ENCODE measurements around the gene SPNS1. TPM values are rescaled to one million over a fixed set of nuclear protein-coding genes. Genes with fewer than 3 reads are reported as not detected.
"Not testable (repeated sequence)": the region's sequence is repeated elsewhere in the genome, so short reads cannot be mapped to it uniquely, and the experiment has no call there.

The SPNS1 gene
- polyA plus RNA-seq (2013, experiment 1 of 2) = 21.5 TPM
- polyA plus RNA-seq (2013, experiment 2 of 2) = 21.8 TPM

GRCh38 chr16:28974437-28975157 is at the start of gene SPNS1:
SPNS1 (plus strand) TSS chr16:28974778; CDS start chr16:28975152, 374 bp downstream.
- no peak within 1 kb of the TSS for H2BK120ac ChIP-seq (ENCODE audit: low read depth, low read length)
- H3K4me1 ChIP-seq (ENCODE audit: control insufficient read depth in 2 of 2, insufficient read depth in 1 of 2, low read depth in 1 of 2, low read length in 2 of 2) = peaks cover 5 to 6% of the 10 kb centered on the region in 2 donors
- peak within 1 kb of the TSS; percentile 78 for H2BK5ac ChIP-seq (ENCODE audit: low read length)
- H3K27ac ChIP-seq (replicated peaks; ENCODE audit: low read length) = peak within 1 kb of the TSS; percentile 89
- H2BK12ac ChIP-seq (ENCODE audit: low read length) = peak within 1 kb of the TSS; percentile 50
- peak within 1 kb of the TSS; percentile 92 for H3K9ac ChIP-seq (ENCODE audit: low read depth, low read length, poor library complexity)
- peak within 1 kb of the TSS; percentile 79 to 94 for H3K4me3 ChIP-seq (ENCODE audit: low read length in 2 of 2)
- H3K9me3 ChIP-seq (replicated peaks in 1 of 2; ENCODE audit: control insufficient read depth in 2 of 2, insufficient read depth in 1 of 2, low read depth in 1 of 2, low read length in 2 of 2) = no peaks in the 10 kb centered on the region
- WGBS, 2 donors (ENCODE audit: extremely low coverage in 2 of 2, insufficient read length in 2 of 2, insufficient replicate concordance in 1 of 2) = no CpG with 5 or more reads among the region's 60 CpGs
- peak within 1 kb of the TSS; percentile 89 for H4K91ac ChIP-seq (ENCODE audit: low read depth, low read length, poor library complexity)
- H3K79me1 ChIP-seq (ENCODE audit: low read depth, low read length) = peaks cover 4% of the 10 kb centered on the region
- peak within 1 kb of the TSS; percentile 98 for H3K23ac ChIP-seq (ENCODE audit: low read depth, low read length, poor library complexity)
- peak within 1 kb of the TSS; percentile 42 for H3K4ac ChIP-seq (ENCODE audit: low read length)
- peak within 1 kb of the TSS; percentile 69 for H2AK5ac ChIP-seq (ENCODE audit: low read depth, low read length)
- peak within 1 kb of the TSS; percentile 91 for H3K14ac ChIP-seq (ENCODE audit: low read length)
- peak within 1 kb of the TSS; percentile 80 for H2AFZ ChIP-seq (ENCODE audit: low read length)
- DNase-seq (ENCODE audit: low spot score) = peak; percentile 93
- H4K8ac ChIP-seq (ENCODE audit: low read depth, low read length) = peak within 1 kb of the TSS; percentile 100
- peak within 1 kb of the TSS; percentile 92 for H3K4me2 ChIP-seq (ENCODE audit: insufficient read depth, low read length, poor library complexity, severe bottlenecking)
- H2BK15ac ChIP-seq (ENCODE audit: low read length) = no peak within 1 kb of the TSS
- peak within 1 kb of the TSS; percentile 80 for H3K18ac ChIP-seq (ENCODE audit: low read length)
- H3K36me3 ChIP-seq (replicated peaks in 1 of 2; ENCODE audit: control insufficient read depth in 2 of 2, insufficient read depth in 2 of 2, low read length in 2 of 2) = peaks cover 4 to 12% of the 10 kb centered on the region in 2 donors
- H3K27me3 ChIP-seq (ENCODE audit: control insufficient read depth in 3 of 3, insufficient read depth in 3 of 3, low read depth in 1 of 3, low read length in 3 of 3) = no peaks in the 10 kb centered on the region

GRCh38 chr16:28925386-28926228 is 49.0 kb upstream of the SPNS1 start:
- Histone ChIP-seq H3K18ac (ENCODE audit: low read length) (peak overlapping the region; percentile 100), H2BK12ac (ENCODE audit: low read length) (peak overlapping the region; percentile 97), H3K4me2 (ENCODE audit: insufficient read depth, low read length, poor library complexity, severe bottlenecking) (peak overlapping the region; percentile 83), H3K9ac (ENCODE audit: low read depth, low read length, poor library complexity) (peak overlapping the region; percentile 98), H3K36me3 (replicated peaks in 1 of 2; ENCODE audit: control insufficient read depth in 2 of 2, insufficient read depth in 2 of 2, low read length in 2 of 2) (peaks cover 0 to 10% of the 10 kb centered on the region in 2 donors), H3K27me3 (ENCODE audit: control insufficient read depth in 3 of 3, insufficient read depth in 3 of 3, low read depth in 1 of 3, low read length in 3 of 3) (peaks cover 0 to 2% (median 0%) of the 10 kb centered on the region in 3 experiments), H3K23ac (ENCODE audit: low read depth, low read length, poor library complexity) (peak overlapping the region; percentile 97), H3K4me3 (ENCODE audit: low read length in 2 of 2) (peak overlapping the region; percentile 85 to 86), H3K9me3 (replicated peaks in 1 of 2; ENCODE audit: control insufficient read depth in 2 of 2, insufficient read depth in 1 of 2, low read depth in 1 of 2, low read length in 2 of 2) (no peaks in the 10 kb centered on the region), H4K8ac (ENCODE audit: low read depth, low read length) (no peak overlapping the region), H4K91ac (ENCODE audit: low read depth, low read length, poor library complexity) (peak overlapping the region; percentile 99), H2BK5ac (ENCODE audit: low read length) (peak overlapping the region; percentile 98), H2AK5ac (ENCODE audit: low read depth, low read length) (peak overlapping the region; percentile 26), H2BK120ac (ENCODE audit: low read depth, low read length) (no peak overlapping the region), H2BK15ac (ENCODE audit: low read length) (peak overlapping the region; percentile 95), H3K14ac (ENCODE audit: low read length) (peak overlapping the region; percentile 85), H3K4me1 (ENCODE audit: control insufficient read depth in 2 of 2, insufficient read depth in 1 of 2, low read depth in 1 of 2, low read length in 2 of 2) (peaks cover 1 to 4% of the 10 kb centered on the region in 2 donors), H3K27ac (replicated peaks; ENCODE audit: low read length) (peak overlapping the region; percentile 98), H2AFZ (ENCODE audit: low read length) (peak overlapping the region; percentile 99), H3K4ac (ENCODE audit: low read length) (no peak overlapping the region), H3K79me1 (ENCODE audit: low read depth, low read length) (peaks cover 6% of the 10 kb centered on the region)
- WGBS, 2 donors (ENCODE audit: extremely low coverage in 2 of 2, insufficient read length in 2 of 2, insufficient replicate concordance in 1 of 2) = no CpG with 5 or more reads among the region's 48 CpGs
- no peak for DNase-seq (ENCODE audit: low spot score)

- not testable (repeated sequence) for H2BK5ac ChIP-seq (ENCODE audit: low read length); H3K9ac ChIP-seq (ENCODE audit: low read depth, low read length, poor library complexity); H2BK120ac ChIP-seq (ENCODE audit: low read depth, low read length); DNase-seq (ENCODE audit: low spot score); H3K4ac ChIP-seq (ENCODE audit: low read length); H3K18ac ChIP-seq (ENCODE audit: low read length); H2AFZ ChIP-seq (ENCODE audit: low read length); H3K36me3 ChIP-seq (replicated peaks in 1 of 2; ENCODE audit: control insufficient read depth in 2 of 2, insufficient read depth in 2 of 2, low read length in 2 of 2); H3K27ac ChIP-seq (replicated peaks; ENCODE audit: low read length); H3K23ac ChIP-seq (ENCODE audit: low read depth, low read length, poor library complexity); H3K9me3 ChIP-seq (replicated peaks in 1 of 2; ENCODE audit: control insufficient read depth in 2 of 2, insufficient read depth in 1 of 2, low read depth in 1 of 2, low read length in 2 of 2); H4K8ac ChIP-seq (ENCODE audit: low read depth, low read length); H2AK5ac ChIP-seq (ENCODE audit: low read depth, low read length); H2BK15ac ChIP-seq (ENCODE audit: low read length); H3K14ac ChIP-seq (ENCODE audit: low read length); H2BK12ac ChIP-seq (ENCODE audit: low read length); H3K4me2 ChIP-seq (ENCODE audit: insufficient read depth, low read length, poor library complexity, severe bottlenecking); H3K27me3 ChIP-seq (ENCODE audit: control insufficient read depth in 3 of 3, insufficient read depth in 3 of 3, low read depth in 1 of 3, low read length in 3 of 3); H3K79me1 ChIP-seq (ENCODE audit: low read depth, low read length); H4K91ac ChIP-seq (ENCODE audit: low read depth, low read length, poor library complexity); H3K4me1 ChIP-seq (ENCODE audit: control insufficient read depth in 2 of 2, insufficient read depth in 1 of 2, low read depth in 1 of 2, low read length in 2 of 2)
- peak overlapping the region in 1 of 2 donors; percentile 85 for H3K4me3 ChIP-seq (ENCODE audit: low read length in 2 of 2)
- WGBS, 2 donors (ENCODE audit: extremely low coverage in 2 of 2, insufficient read length in 2 of 2, insufficient replicate concordance in 1 of 2) = no CpG with 5 or more reads among the region's 2 CpGs
Measured at GRCh38 chr16:28926284-28926683, 48.3 kb upstream of the SPNS1 start.

- H3K9ac ChIP-seq (ENCODE audit: low read depth, low read length, poor library complexity) = no peak overlapping the region
- H3K4me2 ChIP-seq (ENCODE audit: insufficient read depth, low read length, poor library complexity, severe bottlenecking) = no peak overlapping the region
- H3K27me3 ChIP-seq (ENCODE audit: control insufficient read depth in 3 of 3, insufficient read depth in 3 of 3, low read depth in 1 of 3, low read length in 3 of 3) = peaks cover 0 to 2% (median 0%) of the 10 kb centered on the region in 3 experiments
- no peak overlapping the region for H4K91ac ChIP-seq (ENCODE audit: low read depth, low read length, poor library complexity)
- H3K27ac ChIP-seq (replicated peaks; ENCODE audit: low read length) = no peak overlapping the region
- peaks cover 4 to 8% of the 10 kb centered on the region in 2 donors for H3K4me1 ChIP-seq (ENCODE audit: control insufficient read depth in 2 of 2, insufficient read depth in 1 of 2, low read depth in 1 of 2, low read length in 2 of 2)
- no peak overlapping the region for H2BK15ac ChIP-seq (ENCODE audit: low read length)
- H2BK120ac ChIP-seq (ENCODE audit: low read depth, low read length) = no peak overlapping the region
- H3K14ac ChIP-seq (ENCODE audit: low read length) = no peak overlapping the region
- DNase-seq (ENCODE audit: low spot score) = no peak
- H2AFZ ChIP-seq (ENCODE audit: low read length) = no peak overlapping the region
- no peak overlapping the region for H2AK5ac ChIP-seq (ENCODE audit: low read depth, low read length)
- WGBS, 2 donors (ENCODE audit: extremely low coverage in 2 of 2, insufficient read length in 2 of 2, insufficient replicate concordance in 1 of 2) = no CpG with 5 or more reads among the region's 1 CpG
- no peak overlapping the region for H2BK5ac ChIP-seq (ENCODE audit: low read length)
- no peak overlapping the region for H4K8ac ChIP-seq (ENCODE audit: low read depth, low read length)
- no peak overlapping the region for H3K23ac ChIP-seq (ENCODE audit: low read depth, low read length, poor library complexity)
- H3K79me1 ChIP-seq (ENCODE audit: low read depth, low read length) = peaks cover 4% of the 10 kb centered on the region
- H3K4me3 ChIP-seq (ENCODE audit: low read length in 2 of 2) = no peak overlapping the region
- no peaks in the 10 kb centered on the region for H3K9me3 ChIP-seq (replicated peaks in 1 of 2; ENCODE audit: control insufficient read depth in 2 of 2, insufficient read depth in 1 of 2, low read depth in 1 of 2, low read length in 2 of 2)
- no peak overlapping the region for H3K18ac ChIP-seq (ENCODE audit: low read length)
- H3K36me3 ChIP-seq (replicated peaks in 1 of 2; ENCODE audit: control insufficient read depth in 2 of 2, insufficient read depth in 2 of 2, low read length in 2 of 2) = peaks cover 0 to 5% of the 10 kb centered on the region in 2 donors
- no peak overlapping the region for H2BK12ac ChIP-seq (ENCODE audit: low read length)
- no peak overlapping the region for H3K4ac ChIP-seq (ENCODE audit: low read length)
Measured at GRCh38 chr16:28927815-28928214, 46.8 kb upstream of the SPNS1 start.

Measured in neuronal stem cell (in vitro differentiated cells).